ENCODE data around the gene VPS16. TPM values are rescaled to one million over a fixed set of nuclear protein-coding genes. Genes with fewer than 3 reads are reported as not detected.
A peak's percentile ranks its signal among the peaks of the same experiment; 100 is the strongest.

VPS16 gene
- total and polyA plus RNA-seq, 2 of the 13 experiments (the other 11 are each of a cell fraction or from before 2014, with no cell fraction given) = 34.2 to 35.4 TPM

GRCh38 chr20:2840138-2840966, at the start of gene VPS16, which contains the start of gene PCED1A (continued):
- TF ChIP-seq DBP (CRISPR knock-in tag; IDR thresholded peaks at IDR 0.05; ENCODE audit: not compliant biosample characterization) = no peak
- peak; percentile 96; the same call in 1 of the 2 replicates for TF ChIP-seq ZNF260 (CRISPR knock-in tag; IDR thresholded peaks at IDR 0.05; ENCODE audit: borderline replicate concordance, low read depth)
- TF ChIP-seq SMARCC2 (IDR thresholded peaks at IDR 0.05) = no peak
- TF ChIP-seq, protein P1, sequence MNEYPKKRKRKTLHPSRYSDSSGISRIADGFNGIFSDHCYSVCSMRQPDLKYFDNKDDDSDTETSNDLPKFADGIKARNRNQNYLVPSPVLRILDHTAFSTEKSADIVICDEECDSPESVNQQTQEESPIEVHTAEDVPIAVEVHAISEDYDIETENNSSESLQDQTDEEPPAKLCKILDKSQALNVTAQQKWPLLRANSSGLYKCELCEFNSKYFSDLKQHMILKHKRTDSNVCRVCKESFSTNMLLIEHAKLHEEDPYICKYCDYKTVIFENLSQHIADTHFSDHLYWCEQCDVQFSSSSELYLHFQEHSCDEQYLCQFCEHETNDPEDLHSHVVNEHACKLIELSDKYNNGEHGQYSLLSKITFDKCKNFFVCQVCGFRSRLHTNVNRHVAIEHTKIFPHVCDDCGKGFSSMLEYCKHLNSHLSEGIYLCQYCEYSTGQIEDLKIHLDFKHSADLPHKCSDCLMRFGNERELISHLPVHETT (CRISPR knock-in tag; conservative IDR thresholded peaks at IDR 0.05) = no peak
- no peak for TF ChIP-seq GPBP1L1 (CRISPR knock-in tag; IDR thresholded peaks at IDR 0.05)
- no peak; the same call in 1 of the 2 replicates for TF ChIP-seq ZKSCAN1 (IDR thresholded peaks at IDR 0.05; ENCODE audit: low read length)
- TF ChIP-seq, protein P2, sequence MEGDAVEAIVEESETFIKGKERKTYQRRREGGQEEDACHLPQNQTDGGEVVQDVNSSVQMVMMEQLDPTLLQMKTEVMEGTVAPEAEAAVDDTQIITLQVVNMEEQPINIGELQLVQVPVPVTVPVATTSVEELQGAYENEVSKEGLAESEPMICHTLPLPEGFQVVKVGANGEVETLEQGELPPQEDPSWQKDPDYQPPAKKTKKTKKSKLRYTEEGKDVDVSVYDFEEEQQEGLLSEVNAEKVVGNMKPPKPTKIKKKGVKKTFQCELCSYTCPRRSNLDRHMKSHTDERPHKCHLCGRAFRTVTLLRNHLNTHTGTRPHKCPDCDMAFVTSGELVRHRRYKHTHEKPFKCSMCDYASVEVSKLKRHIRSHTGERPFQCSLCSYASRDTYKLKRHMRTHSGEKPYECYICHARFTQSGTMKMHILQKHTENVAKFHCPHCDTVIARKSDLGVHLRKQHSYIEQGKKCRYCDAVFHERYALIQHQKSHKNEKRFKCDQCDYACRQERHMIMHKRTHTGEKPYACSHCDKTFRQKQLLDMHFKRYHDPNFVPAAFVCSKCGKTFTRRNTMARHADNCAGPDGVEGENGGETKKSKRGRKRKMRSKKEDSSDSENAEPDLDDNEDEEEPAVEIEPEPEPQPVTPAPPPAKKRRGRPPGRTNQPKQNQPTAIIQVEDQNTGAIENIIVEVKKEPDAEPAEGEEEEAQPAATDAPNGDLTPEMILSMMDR (CRISPR knock-in tag; IDR thresholded peaks at IDR 0.05) = peak; percentile 18; the same call in 1 of the 2 replicates
- TF ChIP-seq SP140L (CRISPR knock-in tag; IDR thresholded peaks at IDR 0.05; ENCODE audit: borderline replicate concordance) = 0 out of 2 replicates have a peak, but pooled peaks have one; percentile 87
- peak; percentile 97 for TF ChIP-seq ZNF354B (CRISPR knock-in tag; IDR thresholded peaks at IDR 0.05)
- peak; percentile 48; the same call in 1 of the 2 replicates for TF ChIP-seq GTF2F1 (IDR thresholded peaks at IDR 0.05; ENCODE audit: low read length)
- peak; percentile 98 for TF ChIP-seq ZNF607 (CRISPR knock-in tag; IDR thresholded peaks at IDR 0.05; ENCODE audit: borderline replicate concordance)
- peak; percentile 95 for TF ChIP-seq GABPA (IDR thresholded peaks at IDR 0.05; ENCODE audit: low read depth, low read length)
- peak; percentile 91 for TF ChIP-seq GABPA (CRISPR knock-in tag; IDR thresholded peaks at IDR 0.05; ENCODE audit: low read depth)
- no peak for TF ChIP-seq SIX4 (CRISPR knock-in tag; IDR thresholded peaks at IDR 0.05)
- TF ChIP-seq, protein P3, sequence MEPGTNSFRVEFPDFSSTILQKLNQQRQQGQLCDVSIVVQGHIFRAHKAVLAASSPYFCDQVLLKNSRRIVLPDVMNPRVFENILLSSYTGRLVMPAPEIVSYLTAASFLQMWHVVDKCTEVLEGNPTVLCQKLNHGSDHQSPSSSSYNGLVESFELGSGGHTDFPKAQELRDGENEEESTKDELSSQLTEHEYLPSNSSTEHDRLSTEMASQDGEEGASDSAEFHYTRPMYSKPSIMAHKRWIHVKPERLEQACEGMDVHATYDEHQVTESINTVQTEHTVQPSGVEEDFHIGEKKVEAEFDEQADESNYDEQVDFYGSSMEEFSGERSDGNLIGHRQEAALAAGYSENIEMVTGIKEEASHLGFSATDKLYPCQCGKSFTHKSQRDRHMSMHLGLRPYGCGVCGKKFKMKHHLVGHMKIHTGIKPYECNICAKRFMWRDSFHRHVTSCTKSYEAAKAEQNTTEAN (CRISPR knock-in tag; conservative IDR thresholded peaks at IDR 0.05) = peak; percentile 91
- TF ChIP-seq ZNF230 (CRISPR knock-in tag; IDR thresholded peaks at IDR 0.05) = peak; percentile 98
- peak; percentile 100 for TF ChIP-seq ZFY (CRISPR knock-in tag; IDR thresholded peaks at IDR 0.05)
- no peak; the same call in 1 of the 2 replicates for TF ChIP-seq ZNF530 (CRISPR knock-in tag; IDR thresholded peaks at IDR 0.05; ENCODE audit: low read depth)
- no peak for TF ChIP-seq KDM5A (IDR thresholded peaks at IDR 0.05; ENCODE audit: borderline replicate concordance, low read length)
- TF ChIP-seq NONO (IDR thresholded peaks at IDR 0.05) = no peak
- TF ChIP-seq NONO (CRISPR knock-in tag; conservative IDR thresholded peaks at IDR 0.05) = peak; percentile 98
- TF ChIP-seq, protein P4, sequence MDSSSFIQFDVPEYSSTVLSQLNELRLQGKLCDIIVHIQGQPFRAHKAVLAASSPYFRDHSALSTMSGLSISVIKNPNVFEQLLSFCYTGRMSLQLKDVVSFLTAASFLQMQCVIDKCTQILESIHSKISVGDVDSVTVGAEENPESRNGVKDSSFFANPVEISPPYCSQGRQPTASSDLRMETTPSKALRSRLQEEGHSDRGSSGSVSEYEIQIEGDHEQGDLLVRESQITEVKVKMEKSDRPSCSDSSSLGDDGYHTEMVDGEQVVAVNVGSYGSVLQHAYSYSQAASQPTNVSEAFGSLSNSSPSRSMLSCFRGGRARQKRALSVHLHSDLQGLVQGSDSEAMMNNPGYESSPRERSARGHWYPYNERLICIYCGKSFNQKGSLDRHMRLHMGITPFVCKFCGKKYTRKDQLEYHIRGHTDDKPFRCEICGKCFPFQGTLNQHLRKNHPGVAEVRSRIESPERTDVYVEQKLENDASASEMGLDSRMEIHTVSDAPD (CRISPR knock-in tag; IDR thresholded peaks at IDR 0.05) = 0 out of 2 replicates have a peak, but pooled peaks have one; percentile 36

Measured in HepG2 (cell line).